WTC11 (cell line): ENCODE measurements around the gene ARHGEF33. TPM values are rescaled to one million over a fixed set of nuclear protein-coding genes. Genes with fewer than 3 reads are reported as not detected.

Experiments
- ATAC-seq: fragments of 200-7000 bp; cut with Tn5 transposase; 2 replicates; pipeline ENCODE4 v1.10.0; 2021; ENCODE audit warnings: mild to moderate bottlenecking, moderate library complexity
- CTCF ChIA-PET: fragments of 300-600 bp; sonication (Branson Sonifier 250); formaldehyde crosslinking; loops from one replicate; lab custom pipeline; 2021; ENCODE audit warnings: antibody characterized with exemption; lab: Charles Lee
- POLR2A ChIA-PET: fragments of 350-600 bp; sonication (Branson Sonifier 250); formaldehyde crosslinking; loops from one replicate; lab custom pipeline; 2021; ENCODE audit warnings: antibody characterized with exemption; lab: Charles Lee
- DNase-seq: peaks from one replicate; pipeline ENCODE4 v3.0.0; 2021; ENCODE audit warnings: low spot score
- H3K27ac Mint-ChIP-seq: 2 replicates; pipeline ENCODE4 v1.8.0; 2021; ENCODE audit warnings: mixed read lengths
- H3K27me3 Mint-ChIP-seq: 2 replicates; pipeline ENCODE4 v1.8.0; 2021; ENCODE audit warnings: low read depth, mild to moderate bottlenecking, moderate library complexity, mixed read lengths
- H3K36me3 Mint-ChIP-seq: 2 replicates; pipeline ENCODE4 v1.8.0; 2021; ENCODE audit warnings: mixed read lengths
- H3K4me1 Mint-ChIP-seq: 2 replicates; pipeline ENCODE4 v1.8.0; 2022; ENCODE audit warnings: mixed read lengths
- H3K4me3 Mint-ChIP-seq: 2 replicates; pipeline ENCODE4 v1.8.0; 2021; ENCODE audit warnings: mild to moderate bottlenecking, moderate library complexity, mixed read lengths
- H3K9me3 Mint-ChIP-seq: 2 replicates; pipeline ENCODE4 v1.8.0; 2021; ENCODE audit warnings: mixed read lengths
- AFF4 ChIP-seq: sonication (generic); formaldehyde crosslinking; IDR thresholded peaks from 2 replicates; pipeline ENCODE4 v1.8.1; 2023; ENCODE audit warnings: mild to moderate bottlenecking, missing genetic modification reagents, borderline replicate concordance
- ATF2 ChIP-seq: sonication (generic); formaldehyde crosslinking; IDR thresholded peaks from 2 replicates; pipeline ENCODE4 v1.8.1; 2022; ENCODE audit warnings: low read depth, missing genetic modification reagents, borderline replicate concordance
- ATF3 ChIP-seq: sonication (generic); formaldehyde crosslinking; conservative IDR thresholded peaks from 2 replicates; pipeline ENCODE4 v1.8.1; 2022; ENCODE audit warnings: mild to moderate bottlenecking, missing genetic modification reagents
- CREM ChIP-seq: sonication (generic); formaldehyde crosslinking; IDR thresholded peaks from 2 replicates; pipeline ENCODE4 v1.8.1; 2022; ENCODE audit warnings: mild to moderate bottlenecking, missing genetic modification reagents, moderate library complexity
- ELF4 ChIP-seq: sonication (generic); formaldehyde crosslinking; IDR thresholded peaks from 2 replicates; pipeline ENCODE4 v1.8.1; 2022; ENCODE audit warnings: low read depth, mild to moderate bottlenecking, moderate library complexity, missing genetic modification reagents
- GTF2I ChIP-seq: fragments of 250-450 bp; sonication (Bioruptor Pico); conservative IDR thresholded peaks from 2 replicates; pipeline ENCODE4 v1.4.0; 2021; ENCODE audit warnings: mild to moderate bottlenecking
- HMGXB4 ChIP-seq: sonication (generic); formaldehyde crosslinking; IDR thresholded peaks from 2 replicates; pipeline ENCODE4 v1.8.1; 2023; ENCODE audit warnings: mild to moderate bottlenecking, moderate library complexity, missing genetic modification reagents
- JUN ChIP-seq: sonication (generic); formaldehyde crosslinking; IDR thresholded peaks from 2 replicates; pipeline ENCODE4 v1.8.0; 2023; ENCODE audit warnings: mild to moderate bottlenecking, missing genetic modification reagents
- MAX ChIP-seq: sonication (generic); formaldehyde crosslinking; IDR thresholded peaks from 2 replicates; pipeline ENCODE4 v1.8.0; 2022; ENCODE audit warnings: mild to moderate bottlenecking, missing genetic modification reagents
- MXD4 ChIP-seq: fragments of 250-450 bp; sonication (Bioruptor Pico); IDR thresholded peaks from 2 replicates; pipeline ENCODE4 v1.8.0; 2021; ENCODE audit warnings: mild to moderate bottlenecking, moderate library complexity, borderline replicate concordance
- MYBL2 ChIP-seq: sonication (generic); formaldehyde crosslinking; IDR thresholded peaks from 2 replicates; pipeline ENCODE4 v1.8.1; 2023; ENCODE audit warnings: mild to moderate bottlenecking, moderate library complexity, missing genetic modification reagents
- NFE2L1 ChIP-seq: sonication (generic); formaldehyde crosslinking; IDR thresholded peaks from 2 replicates; pipeline ENCODE4 v1.8.1; 2023; ENCODE audit warnings: missing genetic modification reagents
- OVOL2 ChIP-seq: fragments of 250-450 bp; sonication (Bioruptor Pico); IDR thresholded peaks from 2 replicates; pipeline ENCODE4 v1.9.0; 2021; ENCODE audit warnings: mild to moderate bottlenecking, borderline replicate concordance
- PRDM15 ChIP-seq: sonication (generic); formaldehyde crosslinking; IDR thresholded peaks from 2 replicates; pipeline ENCODE4 v1.8.0; 2022; ENCODE audit warnings: missing genetic modification reagents
- SMAD4 ChIP-seq: sonication (generic); formaldehyde crosslinking; IDR thresholded peaks from 2 replicates; pipeline ENCODE4 v1.8.0; 2022; ENCODE audit warnings: mild to moderate bottlenecking, missing genetic modification reagents
- USF1 ChIP-seq: sonication (generic); formaldehyde crosslinking; IDR thresholded peaks from 2 replicates; pipeline ENCODE4 v1.8.0; 2022; ENCODE audit warnings: mild to moderate bottlenecking, missing genetic modification reagents
- ZBTB21 ChIP-seq: sonication (generic); formaldehyde crosslinking; IDR thresholded peaks from 2 replicates; pipeline ENCODE4 v1.8.1; 2023; ENCODE audit warnings: mild to moderate bottlenecking, missing genetic modification reagents, borderline replicate concordance
- ZNF219 ChIP-seq: sonication (generic); formaldehyde crosslinking; IDR thresholded peaks from 2 replicates; pipeline ENCODE4 v1.8.0; 2023; ENCODE audit warnings: missing genetic modification reagents, mild to moderate bottlenecking, borderline replicate concordance
- ZNF396 ChIP-seq: fragments of 250-450 bp; sonication (Bioruptor Pico); IDR thresholded peaks from 2 replicates; pipeline ENCODE4 v1.8.0; 2021; ENCODE audit warnings: mild to moderate bottlenecking, moderate library complexity, borderline replicate concordance
- ZNF425 ChIP-seq: fragments of 250-450 bp; sonication (Bioruptor Pico); conservative IDR thresholded peaks from 2 replicates; pipeline ENCODE4 v1.9.0; 2021; ENCODE audit warnings: mild to moderate bottlenecking
- ZNF512 ChIP-seq: sonication (generic); formaldehyde crosslinking; IDR thresholded peaks from 2 replicates; pipeline ENCODE4 v1.8.1; 2022; ENCODE audit warnings: missing genetic modification reagents, borderline replicate concordance
- total RNA-seq: library from RNA; stranded (reverse); gene quantifications from 3 replicates; pipeline ENCODE4 v1.2.3, GENCODE V29; 2021

The ARHGEF33 gene
- total RNA-seq, 1 experiment from 2014 or later = 0.42 TPM

GRCh38 chr2:39018638-39019037, 129.0 kb downstream of the ARHGEF33 start (continued):
- TF ChIP-seq PRDM15 (CRISPR knock-in tag) (no peak), JUN (CRISPR knock-in tag) (no peak), ATF3 (CRISPR knock-in tag) (no peak), ZBTB21 (CRISPR knock-in tag) (no peak), NFE2L1 (CRISPR knock-in tag) (no peak), HMGXB4 (CRISPR knock-in tag) (no peak), ZNF512 (CRISPR knock-in tag) (no peak)

- Mint-ChIP-seq H3K27me3 (no peaks in the 10 kb centered on the region), H3K4me3 (no peak overlapping the region), H3K9me3 (no peaks in the 10 kb centered on the region), H3K36me3 (no peaks in the 10 kb centered on the region), H3K27ac (no peak overlapping the region), H3K4me1 (peaks cover 40% of the 10 kb centered on the region)
- ATAC-seq = no peak
- POLR2A ChIA-PET = no interaction called here
- no peak for DNase-seq
- CTCF ChIA-PET = interaction anchor here (0.5 kb wide), 1 partner anchor 41 kb away, joined by 4 read pairs; no protein-coding TSS in a partner anchor
- TF ChIP-seq OVOL2 (no peak), ZNF425 (CRISPR knock-in tag) (no peak), ZNF219 (no peak), ATF2 (CRISPR knock-in tag) (no peak), AFF4 (no peak), ZNF396 (CRISPR knock-in tag) (no peak), MXD4 (no peak), USF1 (CRISPR knock-in tag) (no peak), MAX (CRISPR knock-in tag) (no peak), ELF4 (CRISPR knock-in tag) (no peak), MYBL2 (CRISPR knock-in tag) (no peak), GTF2I (CRISPR knock-in tag) (no peak), CREM (CRISPR knock-in tag) (no peak), SMAD4 (CRISPR knock-in tag) (no peak)
Measured at GRCh38 chr2:39020383-39020782, 130.7 kb downstream of the ARHGEF33 start.
